Activated naive CD4-positive, alpha-beta T cell treated with anti-CD3 and anti-CD28 coated beads, Interleukin-2, amount 10 ng/mL, durations not matched to agents 7 days and 5 days (primary cell): ENCODE results near the gene STX17.

Experiments used
- CTCF ChIA-PET: fragments of 350-600 bp; sonication (Branson Sonifier 250); formaldehyde crosslinking; loops from one replicate; lab custom pipeline; 2021; ENCODE audit warnings: antibody characterized with exemption; lab: Charles Lee
- DNase-seq: peaks from one replicate; pipeline ENCODE4 v3.0.0-alpha.2; 2020
- H3K27ac Mint-ChIP-seq: one replicate; pipeline ENCODE4 v1.8.0; 2021; ENCODE audit warnings: mild to moderate bottlenecking, moderate library complexity, mixed read lengths
- H3K27me3 Mint-ChIP-seq: one replicate; pipeline ENCODE4 v1.8.0; 2021; ENCODE audit warnings: mild to moderate bottlenecking, mixed read lengths
- H3K36me3 Mint-ChIP-seq: one replicate; pipeline ENCODE4 v1.8.0; 2021; ENCODE audit warnings: mixed read lengths
- H3K4me1 Mint-ChIP-seq: one replicate; pipeline ENCODE4 v1.8.0; 2021; ENCODE audit warnings: mixed read lengths
- H3K4me3 Mint-ChIP-seq: one replicate; pipeline ENCODE4 v1.8.0; 2021; ENCODE audit warnings: mild to moderate bottlenecking, moderate library complexity, mixed read lengths
- H3K9me3 Mint-ChIP-seq: one replicate; pipeline ENCODE4 v1.8.0; 2021; ENCODE audit warnings: mixed read lengths

The STX17 gene

GRCh38 chr9:99922711-99923030 is 16.2 kb downstream of the STX17 start:
- no peak for DNase-seq
- CTCF ChIA-PET = interaction anchor here (1.2 kb wide), 1 partner anchor 294 kb away, joined by 3 read pairs; no protein-coding TSS in a partner anchor
- H3K36me3 Mint-ChIP-seq = peaks cover 63% of the 10 kb centered on the region
- H3K4me3 Mint-ChIP-seq = no peak overlapping the region
- no peak overlapping the region for H3K27ac Mint-ChIP-seq
- H3K9me3 Mint-ChIP-seq = peaks cover 9% of the 10 kb centered on the region
- peaks cover 20% of the 10 kb centered on the region for H3K4me1 Mint-ChIP-seq
- H3K27me3 Mint-ChIP-seq = no peaks in the 10 kb centered on the region

GRCh38 chr9:99925541-99925940 is 19.1 kb downstream of the STX17 start:
- H3K36me3 Mint-ChIP-seq = peaks cover 53% of the 10 kb centered on the region
- H3K27me3 Mint-ChIP-seq = no peaks in the 10 kb centered on the region
- peaks cover 18% of the 10 kb centered on the region for H3K4me1 Mint-ChIP-seq
- no peak overlapping the region for H3K27ac Mint-ChIP-seq
- CTCF ChIA-PET = no interaction called here
- H3K9me3 Mint-ChIP-seq = peaks cover 9% of the 10 kb centered on the region
- no peak for DNase-seq
- no peak overlapping the region for H3K4me3 Mint-ChIP-seq

DNA sequence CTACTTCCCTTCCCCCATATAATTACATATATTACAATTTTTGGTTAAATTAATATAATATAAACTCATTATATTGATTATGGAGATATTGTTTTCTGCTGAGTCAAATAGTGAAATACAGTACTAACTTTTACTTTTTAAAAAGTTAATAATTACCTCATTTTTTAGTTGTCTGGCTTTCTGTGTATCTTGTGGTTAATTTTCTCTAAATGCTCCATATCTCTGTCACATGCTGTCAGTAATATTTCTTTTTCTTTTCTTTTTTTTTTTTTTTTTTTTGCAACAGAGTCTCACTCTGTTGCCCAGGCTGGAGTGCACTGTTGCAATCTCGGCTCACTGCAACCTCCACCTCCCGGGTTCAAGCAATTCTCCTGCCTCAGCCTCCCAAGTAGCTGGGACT is 23.2 kb downstream of the STX17 start:
- H3K27ac Mint-ChIP-seq = no peak overlapping the region
- CTCF ChIA-PET = no interaction called here
- H3K4me3 Mint-ChIP-seq = no peak overlapping the region
- DNase-seq = no peak
- peaks cover 39% of the 10 kb centered on the region for H3K36me3 Mint-ChIP-seq
- H3K27me3 Mint-ChIP-seq = no peaks in the 10 kb centered on the region
- peaks cover 8% of the 10 kb centered on the region for H3K9me3 Mint-ChIP-seq
- no peaks in the 10 kb centered on the region for H3K4me1 Mint-ChIP-seq

DNA sequence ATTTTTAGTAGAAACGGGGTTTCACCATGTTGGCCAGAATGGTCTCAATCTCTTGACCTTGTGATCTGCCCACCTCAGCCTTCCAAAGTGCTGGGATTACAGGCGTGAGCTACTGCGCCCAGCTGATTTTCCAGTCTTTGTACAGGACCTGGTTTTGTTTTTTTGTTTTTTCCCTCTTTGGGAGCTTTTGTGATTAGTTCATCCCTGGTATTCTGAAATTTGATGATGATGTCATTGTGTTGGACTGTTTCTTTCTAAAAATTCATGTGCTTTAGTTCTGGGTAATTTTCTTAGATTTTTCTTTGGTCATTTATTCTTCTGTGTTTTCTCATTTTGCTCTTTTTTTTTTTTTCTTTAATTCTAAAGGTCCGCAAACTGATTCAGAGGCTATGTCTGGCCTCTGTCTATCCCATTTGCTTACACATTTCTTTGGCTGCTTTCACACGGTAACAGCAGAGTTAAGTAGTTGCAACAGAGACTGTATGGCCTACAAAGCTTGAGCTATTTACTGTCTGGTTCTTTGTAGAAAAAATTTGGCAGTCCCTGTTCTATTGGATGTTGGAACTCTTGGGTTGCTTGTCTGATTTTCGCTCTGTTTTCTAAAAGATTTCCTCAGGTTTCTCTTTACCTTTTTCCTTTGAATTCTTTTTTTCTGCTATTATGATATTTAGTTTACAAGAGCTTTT is 24.8 kb downstream of the STX17 start:
- peaks cover 34% of the 10 kb centered on the region for H3K36me3 Mint-ChIP-seq
- H3K9me3 Mint-ChIP-seq = no peaks in the 10 kb centered on the region
- H3K4me3 Mint-ChIP-seq = no peak overlapping the region
- H3K27me3 Mint-ChIP-seq = no peaks in the 10 kb centered on the region
- no peak for DNase-seq
- CTCF ChIA-PET = no interaction called here
- H3K4me1 Mint-ChIP-seq = no peaks in the 10 kb centered on the region
- no peak overlapping the region for H3K27ac Mint-ChIP-seq

- Mint-ChIP-seq H3K27me3 (no peaks in the 10 kb centered on the region), H3K4me1 (no peaks in the 10 kb centered on the region), H3K36me3 (peaks cover 22% of the 10 kb centered on the region), H3K9me3 (peaks cover 5% of the 10 kb centered on the region), H3K4me3 (no peak overlapping the region), H3K27ac (no peak overlapping the region)
- DNase-seq = no peak
- CTCF ChIA-PET = no interaction called here
These were observed 30.6 kb downstream of the STX17 start for GRCh38 chr9:99936947-99937587.

- DNase-seq = no peak
- H3K27me3 Mint-ChIP-seq = no peaks in the 10 kb centered on the region
- CTCF ChIA-PET = interaction anchor here (2.8 kb wide), 1 partner anchor 122 kb away, joined by 7 read pairs; no protein-coding TSS in a partner anchor
- H3K36me3 Mint-ChIP-seq = peaks cover 9% of the 10 kb centered on the region
- no peak overlapping the region for H3K27ac Mint-ChIP-seq
- H3K4me3 Mint-ChIP-seq = no peak overlapping the region
- H3K9me3 Mint-ChIP-seq = no peaks in the 10 kb centered on the region
- H3K4me1 Mint-ChIP-seq = no peaks in the 10 kb centered on the region
These were observed 40.9 kb downstream of the STX17 start for GRCh38 chr9:99947395-99947794.

- DNase-seq = no peak
- CTCF ChIA-PET = interaction anchor here (2.8 kb wide), 1 partner anchor 123 kb away, joined by 7 read pairs; no protein-coding TSS in a partner anchor
- peaks cover 12% of the 10 kb centered on the region for H3K36me3 Mint-ChIP-seq
- no peaks in the 10 kb centered on the region for H3K27me3 Mint-ChIP-seq
- H3K9me3 Mint-ChIP-seq = no peaks in the 10 kb centered on the region
- peaks cover 2% of the 10 kb centered on the region for H3K4me1 Mint-ChIP-seq
- no peak overlapping the region for H3K27ac Mint-ChIP-seq
- no peak overlapping the region for H3K4me3 Mint-ChIP-seq
These were observed 42.0 kb downstream of the STX17 start for GRCh38 chr9:99948482-99948881.

- H3K36me3 Mint-ChIP-seq = peaks cover 9% of the 10 kb centered on the region
- no peak overlapping the region for H3K27ac Mint-ChIP-seq
- DNase-seq = no peak
- CTCF ChIA-PET = interaction anchor here (2.8 kb wide), 1 partner anchor 124 kb away, joined by 7 read pairs; no protein-coding TSS in a partner anchor
- H3K27me3 Mint-ChIP-seq = no peaks in the 10 kb centered on the region
- peaks cover 2% of the 10 kb centered on the region for H3K4me1 Mint-ChIP-seq
- no peaks in the 10 kb centered on the region for H3K9me3 Mint-ChIP-seq
- no peak overlapping the region for H3K4me3 Mint-ChIP-seq
These were observed 42.4 kb downstream of the STX17 start for GRCh38 chr9:99948896-99949295.

DNA sequence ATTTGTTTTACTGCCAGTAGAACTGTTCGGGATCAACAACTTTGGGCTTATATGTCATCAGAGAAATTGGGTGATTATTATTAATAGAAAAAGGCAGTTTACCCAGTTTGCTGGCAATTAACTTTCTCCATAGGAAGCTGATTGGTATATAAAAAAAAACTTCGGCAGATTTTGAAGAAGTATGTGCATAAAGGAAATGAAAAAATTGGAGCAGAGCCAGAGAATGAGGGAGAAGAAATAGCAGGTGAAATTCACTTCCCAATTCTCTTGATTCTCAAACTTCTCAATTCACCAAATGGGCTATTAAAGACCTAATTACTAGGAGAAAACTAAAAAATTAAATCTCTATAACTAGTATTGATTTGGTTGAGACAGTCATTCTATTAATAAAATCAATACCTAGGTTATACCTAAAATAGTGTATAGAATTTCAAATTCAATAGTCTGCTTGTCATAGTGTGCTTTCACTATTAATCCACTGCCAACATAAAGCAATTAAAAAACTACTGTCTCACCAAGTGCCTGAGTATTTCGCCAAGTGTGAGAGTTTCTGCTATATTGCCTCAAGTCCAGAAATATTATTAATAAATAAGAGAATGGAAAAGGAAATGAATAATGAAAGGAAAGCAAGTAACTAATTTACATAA is 47.5 kb downstream of the STX17 start:
- no peaks in the 10 kb centered on the region for H3K27me3 Mint-ChIP-seq
- H3K27ac Mint-ChIP-seq = no peak overlapping the region
- CTCF ChIA-PET = no interaction called here
- peaks cover 10% of the 10 kb centered on the region for H3K36me3 Mint-ChIP-seq
- no peak for DNase-seq
- peaks cover 2% of the 10 kb centered on the region for H3K4me1 Mint-ChIP-seq
- no peak overlapping the region for H3K4me3 Mint-ChIP-seq
- no peaks in the 10 kb centered on the region for H3K9me3 Mint-ChIP-seq

GRCh38 chr9:99954819-99955218 is 48.4 kb downstream of the STX17 start:
- peaks cover 2% of the 10 kb centered on the region for H3K4me1 Mint-ChIP-seq
- H3K4me3 Mint-ChIP-seq = no peak overlapping the region
- no peaks in the 10 kb centered on the region for H3K9me3 Mint-ChIP-seq
- no peaks in the 10 kb centered on the region for H3K27me3 Mint-ChIP-seq
- DNase-seq = no peak
- no peak overlapping the region for H3K27ac Mint-ChIP-seq
- peaks cover 11% of the 10 kb centered on the region for H3K36me3 Mint-ChIP-seq
- CTCF ChIA-PET = no interaction called here

- Mint-ChIP-seq H3K27me3 (no peaks in the 10 kb centered on the region), H3K4me3 (no peak overlapping the region), H3K27ac (no peak overlapping the region), H3K36me3 (peaks cover 11% of the 10 kb centered on the region), H3K4me1 (peaks cover 2% of the 10 kb centered on the region), H3K9me3 (no peaks in the 10 kb centered on the region)
- no peak for DNase-seq
- CTCF ChIA-PET = no interaction called here
These were observed 49.2 kb downstream of the STX17 start for GRCh38 chr9:99955606-99956005.

GRCh38 chr9:99962680-99963261 is 56.3 kb downstream of the STX17 start:
- Mint-ChIP-seq H3K27ac (no peak overlapping the region), H3K36me3 (peaks cover 20% of the 10 kb centered on the region), H3K9me3 (no peaks in the 10 kb centered on the region), H3K27me3 (no peaks in the 10 kb centered on the region), H3K4me1 (no peaks in the 10 kb centered on the region), H3K4me3 (no peak overlapping the region)
- DNase-seq = no peak
- CTCF ChIA-PET = interaction anchor here (0.6 kb wide), 1 partner anchor 101 kb away, joined by 3 read pairs; no protein-coding TSS in a partner anchor

- Mint-ChIP-seq H3K4me3 (no peak overlapping the region), H3K9me3 (no peaks in the 10 kb centered on the region), H3K4me1 (no peaks in the 10 kb centered on the region), H3K27ac (no peak overlapping the region), H3K36me3 (peaks cover 30% of the 10 kb centered on the region), H3K27me3 (no peaks in the 10 kb centered on the region)
- DNase-seq = no peak
- CTCF ChIA-PET = no interaction called here
These were observed 57.9 kb downstream of the STX17 start for GRCh38 chr9:99964336-99964735.

- CTCF ChIA-PET = no interaction called here
- no peak overlapping the region for H3K4me3 Mint-ChIP-seq
- no peak for DNase-seq
- H3K27ac Mint-ChIP-seq = no peak overlapping the region
- H3K36me3 Mint-ChIP-seq = peaks cover 34% of the 10 kb centered on the region
- no peaks in the 10 kb centered on the region for H3K9me3 Mint-ChIP-seq
- H3K4me1 Mint-ChIP-seq = no peaks in the 10 kb centered on the region
- H3K27me3 Mint-ChIP-seq = no peaks in the 10 kb centered on the region
These were observed 59.5 kb downstream of the STX17 start for GRCh38 chr9:99966001-99966400.
